MV-4-11 (cell line): ENCODE results near the gene OSBPL10.

ENCODE experiments used
- DNase-seq: peaks from one replicate; lab custom pipeline; 2025; lab: John Stamatoyannopoulos, UW

Gene OSBPL10

DNA sequence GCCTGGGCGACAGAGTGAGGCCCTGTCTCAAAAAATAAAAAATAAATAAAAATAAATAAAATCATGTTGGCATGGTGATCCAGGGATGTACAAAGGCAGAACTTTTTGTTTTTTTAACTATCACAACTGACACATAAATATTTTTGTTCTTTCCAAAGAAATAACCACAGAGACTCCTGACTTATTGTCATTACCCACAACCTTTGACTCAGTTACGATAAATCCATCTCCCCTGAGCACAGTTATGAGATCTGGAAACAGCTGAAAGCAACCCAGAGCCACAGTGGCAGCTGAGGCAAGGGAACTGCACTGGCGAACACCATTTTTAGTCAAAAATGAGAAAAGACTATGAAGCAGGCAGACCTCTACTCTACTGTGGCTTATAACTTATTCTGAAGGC, 24.0 kb downstream of the OSBPL10 start:
- no peak for DNase-seq

GRCh38 chr3:31955581-31955980, 25.5 kb downstream of the OSBPL10 start:
- DNase-seq: no peak

- no peak for DNase-seq
Measured at GRCh38 chr3:31953636-31954035, 27.4 kb downstream of the OSBPL10 start.

GRCh38 chr3:31953091-31953490, 28.0 kb downstream of the OSBPL10 start:
- no peak for DNase-seq

- DNase-seq: no peak
Measured at GRCh38 chr3:31952205-31952604, 28.9 kb downstream of the OSBPL10 start.

- no peak for DNase-seq
Measured at GRCh38 chr3:31948280-31948679, 32.8 kb downstream of the OSBPL10 start.

DNA sequence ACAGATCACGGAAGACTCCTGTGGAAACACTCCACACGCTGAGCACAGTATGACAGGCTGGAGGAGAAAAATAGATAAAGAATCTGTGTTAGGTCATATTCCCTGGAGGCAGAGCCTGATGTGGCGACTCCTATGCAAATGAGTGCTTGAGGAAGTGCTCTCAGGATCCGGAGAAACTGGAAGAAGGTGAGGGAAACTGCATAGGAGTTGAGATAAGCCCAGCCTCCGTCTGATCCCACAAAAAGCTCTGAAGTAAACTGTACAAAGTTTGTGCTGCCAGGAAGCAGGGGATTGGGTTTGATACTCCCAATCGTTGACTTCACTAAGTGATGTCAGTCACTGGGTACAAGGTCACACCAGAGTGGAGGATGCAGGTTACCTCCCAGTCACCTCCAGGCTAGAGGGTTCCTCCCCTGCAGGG, 33.4 kb downstream of the OSBPL10 start:
- DNase-seq: no peak

DNA sequence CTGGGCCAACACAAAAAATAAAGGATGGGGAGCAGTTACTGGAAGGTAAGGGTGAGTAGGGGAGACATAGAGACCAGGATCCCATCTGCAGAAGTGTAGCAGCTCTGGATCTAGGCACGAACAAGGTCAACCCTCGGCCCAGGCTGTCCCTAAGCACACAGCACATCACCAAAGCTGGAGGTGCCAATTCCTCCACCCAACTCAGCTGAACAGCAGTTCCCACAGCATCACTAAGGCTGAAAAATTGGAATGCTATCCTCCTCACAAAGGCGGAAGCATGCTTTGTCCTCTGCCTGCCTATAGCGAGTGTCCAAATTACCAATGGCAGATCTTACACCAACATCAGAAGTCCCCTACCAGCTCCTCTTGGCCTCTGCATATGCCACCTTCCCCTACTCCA, 33.9 kb downstream of the OSBPL10 start:
- DNase-seq: no peak

DNA sequence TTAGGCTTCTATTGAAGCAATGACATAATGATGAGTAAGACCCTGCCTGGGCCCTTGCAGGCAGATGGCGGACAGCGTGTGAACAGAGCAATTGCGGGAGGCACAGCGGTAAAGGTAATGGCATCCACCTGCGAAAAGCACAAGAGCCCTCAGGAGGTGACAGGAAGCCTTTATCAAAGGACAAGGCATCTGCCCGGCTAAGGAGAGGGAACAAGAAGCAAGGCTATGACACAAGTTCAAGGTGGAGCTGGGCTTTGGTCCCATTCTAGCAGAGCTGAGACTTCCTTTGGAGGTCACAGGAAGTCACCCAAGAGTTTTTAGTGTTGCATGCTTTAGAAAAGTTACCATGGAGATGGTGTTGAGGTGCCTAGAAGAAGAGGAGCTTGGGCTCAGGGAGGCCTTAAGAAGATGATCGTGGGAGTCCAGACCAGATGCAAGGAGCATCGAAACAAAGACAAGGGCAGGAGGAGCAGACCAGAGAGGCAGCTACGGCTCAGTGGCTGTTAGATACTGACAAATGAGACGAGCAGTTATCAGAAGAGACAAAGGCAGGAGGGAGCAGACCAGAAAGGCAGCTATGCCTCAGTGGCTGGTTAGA, 34.5 kb downstream of the OSBPL10 start:
- no peak for DNase-seq

DNA sequence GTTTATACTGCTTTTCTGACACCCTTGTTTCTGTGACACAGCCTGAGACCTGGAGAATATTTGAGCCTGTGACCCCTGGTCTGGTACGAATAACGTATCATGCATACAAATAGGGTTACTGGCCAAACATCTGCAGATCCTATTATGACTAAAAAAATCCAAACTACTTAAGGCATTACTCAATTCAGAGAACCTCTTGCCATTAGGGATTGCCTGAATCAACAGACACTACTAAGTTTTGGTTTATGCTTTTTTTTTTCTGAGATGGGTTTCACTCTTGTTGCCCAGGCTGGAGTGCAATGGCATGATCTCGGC, 35.4 kb downstream of the OSBPL10 start:
- no peak for DNase-seq

- DNase-seq: no peak
Measured at GRCh38 chr3:31943041-31943440, 38.0 kb downstream of the OSBPL10 start.

- no peak for DNase-seq
Measured at GRCh38 chr3:31942446-31942845, 38.6 kb downstream of the OSBPL10 start.

- no peak for DNase-seq
Measured at GRCh38 chr3:31937225-31937624, 43.8 kb downstream of the OSBPL10 start.

- DNase-seq: no peak
Measured at GRCh38 chr3:31936420-31937060, 44.5 kb downstream of the OSBPL10 start.

DNA sequence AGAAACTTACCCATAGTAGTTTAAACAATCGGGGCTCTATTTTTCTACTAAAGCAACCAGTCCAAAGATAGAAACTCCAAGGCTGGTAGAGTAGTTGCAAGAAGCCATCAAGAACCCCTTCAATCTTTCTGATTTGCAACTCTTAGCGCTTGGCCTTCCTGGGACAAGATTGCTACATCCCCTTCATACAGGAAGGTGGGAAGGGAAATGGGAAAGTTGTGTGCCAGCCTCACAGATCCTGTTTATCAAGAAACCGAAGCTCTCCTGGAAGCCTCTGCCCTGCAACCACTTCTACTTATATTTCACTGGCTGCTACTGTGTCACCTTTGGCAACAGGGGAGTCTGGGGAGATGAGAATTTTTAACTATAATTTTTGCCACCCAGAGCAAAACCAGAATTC, 46.2 kb downstream of the OSBPL10 start:
- no peak for DNase-seq

DNA sequence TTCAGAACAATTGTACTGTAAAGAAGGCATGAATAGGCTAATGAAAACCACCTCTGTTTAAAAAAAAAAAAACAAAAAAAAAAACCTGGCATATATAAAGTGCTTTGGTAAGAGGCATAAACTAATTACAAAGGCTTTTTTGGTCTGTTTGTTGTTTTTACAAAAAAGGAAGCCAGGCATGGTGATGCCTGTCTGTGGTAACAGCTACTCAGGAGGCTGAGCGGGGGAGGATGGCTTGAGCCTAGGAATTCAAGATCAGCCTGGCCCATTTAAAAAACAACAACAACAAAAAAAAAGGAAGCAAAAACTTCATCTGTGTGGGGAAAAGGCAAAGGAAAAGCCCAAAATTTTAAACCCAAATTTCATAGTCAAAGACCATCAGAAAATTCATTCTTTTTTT, 47.0 kb downstream of the OSBPL10 start:
- no peak for DNase-seq

- DNase-seq: no peak
Measured at GRCh38 chr3:31932990-31933389, 48.1 kb downstream of the OSBPL10 start.

DNA sequence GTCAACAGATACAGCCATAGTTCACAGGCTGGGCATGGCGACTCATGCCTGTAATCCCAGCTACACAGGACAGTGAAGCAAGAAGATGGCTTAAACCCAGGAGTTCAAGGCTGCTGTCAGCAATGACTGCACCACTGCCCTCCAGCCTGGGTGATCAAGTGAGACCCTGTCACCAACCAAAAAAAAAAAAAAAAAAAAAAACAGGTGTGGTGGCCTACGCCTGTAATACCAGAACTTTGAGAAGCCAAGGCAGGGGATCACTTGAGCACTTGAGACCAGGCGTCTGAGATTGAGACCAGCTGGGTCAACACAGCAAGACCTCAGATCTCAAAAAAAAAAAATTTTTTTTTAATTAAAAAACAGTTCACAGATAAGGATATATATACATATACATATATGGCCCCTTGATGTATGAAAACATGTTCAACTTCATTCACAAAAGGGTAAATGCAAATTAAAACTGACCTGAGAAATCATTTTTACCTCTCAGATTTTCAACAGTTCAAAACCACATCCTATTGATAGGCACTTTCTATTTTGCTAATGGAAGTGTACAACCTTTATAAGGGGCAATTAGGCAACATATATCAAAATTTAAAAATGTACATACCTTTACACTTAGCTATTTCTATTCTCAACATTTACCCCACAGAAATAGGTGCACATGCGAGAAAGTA, 51.1 kb downstream of the OSBPL10 start:
- DNase-seq: no peak

- DNase-seq: no peak
Measured at GRCh38 chr3:31927811-31928210, 53.3 kb downstream of the OSBPL10 start.

DNA sequence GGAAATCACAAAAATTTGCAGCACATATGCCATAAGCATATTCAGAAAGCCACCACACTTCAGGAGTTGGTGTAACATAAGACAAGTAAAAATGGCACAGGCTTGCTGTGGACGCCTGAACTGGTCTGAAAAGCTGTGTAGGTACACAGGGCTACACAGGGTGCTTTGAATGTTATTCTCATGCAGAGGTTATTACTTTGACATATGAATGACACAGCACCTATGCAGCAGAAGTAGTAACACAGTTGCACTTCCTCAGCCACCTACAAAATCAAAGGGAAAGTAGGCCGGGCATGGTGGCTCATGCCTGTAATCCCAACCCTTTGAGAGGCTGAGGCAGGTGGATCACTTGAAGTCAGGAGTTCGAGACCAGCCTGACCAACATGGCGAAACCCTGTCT, 54.5 kb downstream of the OSBPL10 start:
- no peak for DNase-seq

- no peak for DNase-seq
Measured at GRCh38 chr3:31925271-31925630, 55.8 kb downstream of the OSBPL10 start.

DNA sequence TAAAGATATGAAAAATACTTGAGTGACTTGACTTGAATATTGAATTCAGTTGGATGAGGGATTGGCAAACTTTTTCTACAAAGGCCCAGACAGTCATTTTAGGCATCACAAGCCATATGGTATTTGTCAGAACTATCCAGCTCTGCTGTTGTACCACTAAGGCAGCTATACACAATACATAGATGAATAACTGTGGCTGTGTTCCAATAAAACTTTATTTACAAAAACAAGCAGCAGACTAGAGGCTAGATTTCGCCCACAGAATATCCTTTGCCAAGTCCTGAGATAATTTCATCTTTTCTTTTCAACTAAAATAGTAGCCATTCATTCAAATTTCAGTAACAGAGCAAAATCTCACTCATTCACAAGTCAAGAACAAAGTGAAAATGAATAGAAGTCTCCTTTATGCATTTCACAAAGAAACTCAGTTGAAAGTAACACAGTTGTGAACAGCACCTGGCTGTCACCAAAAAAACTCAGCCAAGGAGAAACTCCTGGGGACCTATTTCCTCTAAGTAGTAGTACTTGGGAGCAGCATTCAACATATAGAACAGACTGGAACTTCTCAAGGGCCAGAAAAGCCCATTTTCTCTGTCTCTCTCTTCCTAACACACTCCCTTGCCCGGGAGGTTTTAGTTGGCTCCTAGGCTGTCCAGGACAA, 56.3 kb downstream of the OSBPL10 start:
- no peak for DNase-seq

DNA sequence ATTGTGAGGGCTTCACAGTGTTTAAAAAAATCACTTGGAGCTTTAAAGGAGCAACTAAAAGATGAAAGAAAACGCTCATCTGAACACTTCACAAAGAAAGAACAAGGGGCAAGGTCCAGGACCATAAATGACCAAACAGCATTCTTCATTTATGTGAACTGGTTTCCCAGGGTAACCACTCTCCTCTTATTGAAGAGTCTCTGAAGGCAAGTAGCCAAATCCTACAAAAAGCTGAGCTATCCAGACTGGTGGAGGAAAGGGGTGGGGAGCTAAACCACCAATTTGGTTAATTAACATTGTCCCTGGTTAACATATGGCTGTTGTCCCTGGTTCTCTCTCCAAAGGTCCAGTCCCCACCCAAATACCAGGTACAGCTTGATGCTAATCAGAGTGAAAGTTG, 58.1 kb downstream of the OSBPL10 start:
- no peak for DNase-seq
